ENCODE measurements around the gene INO80D. TPM values are rescaled to one million over a fixed set of nuclear protein-coding genes. Genes with fewer than 3 reads are reported as not detected.
A peak's percentile ranks its signal among the peaks of the same experiment; 100 is the strongest.
"Not testable (repeated sequence)": the region's sequence is repeated elsewhere in the genome, so short reads cannot be mapped to it uniquely, and the experiment has no call there.

Gene INO80D, protein sequence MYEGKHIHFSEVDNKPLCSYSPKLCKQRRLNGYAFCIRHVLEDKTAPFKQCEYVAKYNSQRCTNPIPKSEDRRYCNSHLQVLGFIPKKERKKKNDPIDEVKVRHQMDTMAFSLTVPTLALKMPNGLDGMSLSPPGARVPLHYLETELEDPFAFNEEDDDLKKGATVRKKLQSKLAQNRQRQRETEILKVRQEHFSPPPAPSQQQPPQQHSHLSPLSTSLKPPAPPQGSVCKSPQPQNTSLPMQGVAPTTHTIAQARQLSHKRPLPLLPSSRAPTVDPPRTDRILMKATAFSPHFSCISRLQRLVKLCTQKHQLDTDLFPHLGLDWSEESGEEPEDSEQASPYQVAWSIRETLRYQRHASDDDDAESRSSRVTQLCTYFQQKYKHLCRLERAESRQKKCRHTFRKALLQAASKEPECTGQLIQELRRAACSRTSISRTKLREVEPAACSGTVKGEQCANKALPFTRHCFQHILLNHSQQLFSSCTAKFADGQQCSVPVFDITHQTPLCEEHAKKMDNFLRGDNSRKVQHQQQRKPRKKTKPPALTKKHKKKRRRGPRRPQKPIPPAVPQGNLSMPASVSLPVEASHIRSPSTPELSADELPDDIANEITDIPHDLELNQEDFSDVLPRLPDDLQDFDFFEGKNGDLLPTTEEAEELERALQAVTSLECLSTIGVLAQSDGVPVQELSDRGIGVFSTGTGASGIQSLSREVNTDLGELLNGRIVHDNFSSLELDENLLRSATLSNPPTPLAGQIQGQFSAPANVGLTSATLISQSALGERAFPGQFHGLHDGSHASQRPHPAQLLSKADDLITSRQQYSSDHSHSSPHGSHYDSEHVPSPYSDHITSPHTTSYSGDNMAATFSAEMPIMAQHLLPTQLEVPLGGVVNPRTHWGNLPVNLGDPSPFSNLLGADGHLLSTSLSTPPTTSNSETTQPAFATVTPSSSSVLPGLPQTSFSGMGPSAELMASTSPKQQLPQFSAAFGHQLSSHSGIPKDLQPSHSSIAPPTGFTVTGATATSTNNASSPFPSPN
- 25.2 and 26.3 TPM in 2 replicates for total RNA-seq
- long read RNA-seq, full-length matches to known transcripts: 2 of 37 reads
- long read RNA-seq, partial matches to known transcripts: 17 of 37 reads
- long read RNA-seq, other reads (novel, unspliced or antisense): 18 of 37 reads

DNA sequence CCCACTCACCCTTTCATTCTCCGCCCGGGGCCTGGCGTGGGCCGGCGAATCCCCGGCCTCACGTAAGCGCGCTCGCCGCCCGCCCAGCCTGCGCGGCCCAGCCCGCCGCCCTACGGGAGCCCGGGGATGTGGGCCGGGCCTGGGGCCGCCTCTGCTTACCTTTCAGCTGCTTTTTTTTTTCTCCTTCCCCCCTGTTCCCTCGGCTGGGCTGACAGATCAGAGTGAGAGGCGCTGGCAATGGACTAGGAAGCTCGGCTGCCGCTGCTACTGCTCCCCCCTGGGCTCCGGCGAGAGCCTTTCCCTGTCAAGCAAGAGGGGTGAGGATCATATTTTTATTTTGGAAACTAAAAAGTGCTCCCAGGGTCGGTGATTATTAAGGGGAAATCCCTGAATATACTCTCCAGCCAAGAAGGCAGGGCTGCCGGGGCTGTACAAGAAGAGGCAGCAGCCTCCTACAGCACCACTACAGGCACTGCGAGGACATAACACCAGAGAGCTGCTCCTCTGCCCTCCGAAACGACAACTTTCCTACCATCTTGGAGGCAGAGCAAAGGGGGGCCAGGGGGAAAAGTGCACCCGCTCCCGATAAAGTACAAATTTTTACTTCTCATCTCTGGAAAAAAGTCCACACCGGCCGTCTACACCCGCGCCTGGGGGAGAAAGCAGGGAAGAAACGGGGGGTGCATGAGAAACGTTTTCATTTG lies at the start of gene INO80D:
TSS of gene INO80D (minus strand) at position 433 of the 704 bp plus-strand sequence. CDS start 23,158 bp downstream, outside the sequence.
- DNase-seq (ENCODE audit: low spot score, unreplicated experiment): peak; percentile 42
- H3K36me3 Mint-ChIP-seq (ENCODE audit: insufficient read depth): peaks cover 5% of the 10 kb centered on the region
- H3K27me3 Mint-ChIP-seq: no peaks in the 10 kb centered on the region
- peaks cover 26% of the 10 kb centered on the region for H3K4me1 Mint-ChIP-seq (ENCODE audit: low read depth)
- no peaks in the 10 kb centered on the region for H3K9me3 Mint-ChIP-seq (ENCODE audit: low read depth)
- TF ChIP-seq, protein P1, sequence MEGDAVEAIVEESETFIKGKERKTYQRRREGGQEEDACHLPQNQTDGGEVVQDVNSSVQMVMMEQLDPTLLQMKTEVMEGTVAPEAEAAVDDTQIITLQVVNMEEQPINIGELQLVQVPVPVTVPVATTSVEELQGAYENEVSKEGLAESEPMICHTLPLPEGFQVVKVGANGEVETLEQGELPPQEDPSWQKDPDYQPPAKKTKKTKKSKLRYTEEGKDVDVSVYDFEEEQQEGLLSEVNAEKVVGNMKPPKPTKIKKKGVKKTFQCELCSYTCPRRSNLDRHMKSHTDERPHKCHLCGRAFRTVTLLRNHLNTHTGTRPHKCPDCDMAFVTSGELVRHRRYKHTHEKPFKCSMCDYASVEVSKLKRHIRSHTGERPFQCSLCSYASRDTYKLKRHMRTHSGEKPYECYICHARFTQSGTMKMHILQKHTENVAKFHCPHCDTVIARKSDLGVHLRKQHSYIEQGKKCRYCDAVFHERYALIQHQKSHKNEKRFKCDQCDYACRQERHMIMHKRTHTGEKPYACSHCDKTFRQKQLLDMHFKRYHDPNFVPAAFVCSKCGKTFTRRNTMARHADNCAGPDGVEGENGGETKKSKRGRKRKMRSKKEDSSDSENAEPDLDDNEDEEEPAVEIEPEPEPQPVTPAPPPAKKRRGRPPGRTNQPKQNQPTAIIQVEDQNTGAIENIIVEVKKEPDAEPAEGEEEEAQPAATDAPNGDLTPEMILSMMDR (IDR thresholded peaks at IDR 0.05; ENCODE audit: unreplicated experiment): peak; percentile 60
- H3K27ac Mint-ChIP-seq: peak within 1 kb of the TSS; percentile 100
- H3K4me3 Mint-ChIP-seq (ENCODE audit: low read depth): peak within 1 kb of the TSS; percentile 99

DNA sequence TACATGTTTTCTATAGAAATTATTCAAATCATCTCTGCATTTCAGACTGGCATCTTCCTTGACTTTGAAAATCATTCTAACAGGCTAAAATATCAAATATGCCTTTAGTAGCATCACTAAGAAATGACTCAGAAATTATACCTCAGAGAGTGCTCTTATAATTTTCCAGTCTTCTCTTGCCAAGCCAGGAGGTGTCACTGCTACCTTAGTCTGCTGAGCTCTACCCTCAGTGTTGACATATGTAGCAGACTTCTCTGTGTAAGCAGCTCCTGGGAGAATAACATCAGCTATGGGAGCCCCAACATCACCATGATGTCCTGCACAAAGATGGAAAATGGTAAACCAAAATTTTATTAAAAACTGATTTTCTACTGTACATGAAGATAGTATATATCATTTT lies 41.7 kb upstream of the INO80D start:
- Mint-ChIP-seq H3K4me3 (ENCODE audit: low read depth) (no peak overlapping the region), H3K36me3 (ENCODE audit: insufficient read depth) (peaks cover 22% of the 10 kb centered on the region), H3K27ac (peak overlapping the region; percentile 69), H3K27me3 (no peaks in the 10 kb centered on the region), H3K4me1 (ENCODE audit: low read depth) (no peaks in the 10 kb centered on the region), H3K9me3 (ENCODE audit: low read depth) (no peaks in the 10 kb centered on the region)
- TF ChIP-seq, protein P1 (IDR thresholded peaks at IDR 0.05; ENCODE audit: unreplicated experiment): no peak
- no peak for DNase-seq (ENCODE audit: low spot score, unreplicated experiment)

DNA sequence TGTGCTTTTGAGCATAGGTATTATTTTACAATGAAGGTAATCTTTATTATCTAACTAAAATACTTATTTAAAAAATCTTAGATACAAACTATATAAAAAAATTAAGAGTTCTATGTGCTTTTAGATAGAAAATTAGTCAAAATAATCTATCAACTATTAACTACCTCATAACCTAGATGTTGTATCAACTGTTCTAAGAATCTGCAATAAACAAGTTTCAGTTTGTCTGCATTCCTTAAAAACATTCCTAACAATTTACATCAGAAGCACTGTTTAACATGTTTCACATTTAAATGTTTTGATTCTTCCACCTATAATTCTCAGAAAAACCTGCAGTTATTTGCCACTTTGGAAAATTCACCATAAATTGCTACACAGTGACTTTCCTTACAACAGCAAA lies 39.9 kb upstream of the INO80D start:
- TF ChIP-seq, protein P1 (IDR thresholded peaks at IDR 0.05; ENCODE audit: unreplicated experiment): no peak

DNA sequence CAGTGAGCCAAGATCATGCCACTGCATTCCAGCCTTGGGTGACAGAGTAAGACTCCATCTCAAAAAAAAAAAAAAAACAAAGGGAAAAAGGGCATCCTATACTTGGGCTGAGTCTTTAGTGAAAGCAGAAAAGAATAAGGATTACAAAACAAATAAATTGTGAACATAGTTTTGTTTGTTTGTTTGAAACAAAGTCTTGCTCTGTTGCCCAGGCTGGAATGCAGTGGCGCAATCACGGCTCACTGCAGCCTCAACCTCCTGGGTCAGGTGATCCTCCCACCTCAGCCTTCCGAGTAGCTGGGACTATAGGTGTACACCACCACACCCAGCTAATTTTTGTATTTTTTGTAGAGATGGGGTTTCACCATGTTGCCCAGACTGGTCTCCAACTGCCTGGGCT lies 36.6 kb upstream of the INO80D start:
- H3K4me1 Mint-ChIP-seq (ENCODE audit: low read depth); DNase-seq (ENCODE audit: low spot score, unreplicated experiment); H3K9me3 Mint-ChIP-seq (ENCODE audit: low read depth); H3K27me3 Mint-ChIP-seq; H3K27ac Mint-ChIP-seq; H3K4me3 Mint-ChIP-seq (ENCODE audit: low read depth): not testable (repeated sequence)
- H3K36me3 Mint-ChIP-seq (ENCODE audit: insufficient read depth): peaks cover 29% of the 10 kb centered on the region

More for the DNA sequence above, 39.9 kb upstream of the INO80D start:
- H3K9me3 Mint-ChIP-seq (ENCODE audit: low read depth): peaks cover 3% of the 10 kb centered on the region
- no peak for DNase-seq (ENCODE audit: low spot score, unreplicated experiment)
- no peaks in the 10 kb centered on the region for H3K27me3 Mint-ChIP-seq
- peaks cover 30% of the 10 kb centered on the region for H3K36me3 Mint-ChIP-seq (ENCODE audit: insufficient read depth)
- no peak overlapping the region for H3K4me3 Mint-ChIP-seq (ENCODE audit: low read depth)
- H3K27ac Mint-ChIP-seq: no peak overlapping the region
- no peaks in the 10 kb centered on the region for H3K4me1 Mint-ChIP-seq (ENCODE audit: low read depth)

DNA sequence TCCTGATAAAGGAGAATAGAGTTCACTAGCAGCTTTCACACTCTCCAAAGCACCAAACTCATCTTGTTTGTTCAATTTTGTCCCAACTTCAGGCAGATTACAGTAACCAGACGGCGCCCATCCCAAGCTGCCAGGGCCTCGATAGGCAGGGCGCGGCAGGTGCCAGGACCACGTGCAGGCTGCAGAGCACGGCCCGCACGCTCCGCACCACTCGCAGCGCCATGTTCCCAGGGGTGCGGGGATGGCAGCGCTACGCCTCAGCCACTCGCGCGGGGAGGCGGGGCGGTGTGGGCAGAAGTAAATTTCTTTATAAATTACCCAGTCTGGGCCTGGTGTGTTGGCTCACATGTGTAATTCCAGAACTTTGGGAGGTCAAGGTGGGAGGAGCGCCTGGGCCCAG lies 30.3 kb upstream of the INO80D start:
- Mint-ChIP-seq H3K27me3 (no peaks in the 10 kb centered on the region), H3K4me1 (ENCODE audit: low read depth) (no peaks in the 10 kb centered on the region), H3K9me3 (ENCODE audit: low read depth) (peaks cover 3% of the 10 kb centered on the region), H3K27ac (no peak overlapping the region), H3K4me3 (ENCODE audit: low read depth) (no peak overlapping the region), H3K36me3 (ENCODE audit: insufficient read depth) (peaks cover 30% of the 10 kb centered on the region)
- DNase-seq (ENCODE audit: low spot score, unreplicated experiment): no peak
- TF ChIP-seq, protein P1 (IDR thresholded peaks at IDR 0.05; ENCODE audit: unreplicated experiment): no peak

All from progenitor cell of endocrine pancreas (in vitro differentiated cells).